Smooth muscle cell of the pulmonary artery (primary cell): ENCODE results near the gene FBXO22. TPM values are rescaled to one million over a fixed set of nuclear protein-coding genes. Genes with fewer than 3 reads are reported as not detected.

Experiments
- total RNA-seq: library from RNA; depleted of rRNA; stranded (reverse); fragments of >200 nt; gene quantifications from 2 replicates; pipeline ENCODE4 v1.2.3, GENCODE V29; 2014

Gene FBXO22
- total RNA-seq: 53.9 and 76.3 TPM in 2 replicates

DNA sequence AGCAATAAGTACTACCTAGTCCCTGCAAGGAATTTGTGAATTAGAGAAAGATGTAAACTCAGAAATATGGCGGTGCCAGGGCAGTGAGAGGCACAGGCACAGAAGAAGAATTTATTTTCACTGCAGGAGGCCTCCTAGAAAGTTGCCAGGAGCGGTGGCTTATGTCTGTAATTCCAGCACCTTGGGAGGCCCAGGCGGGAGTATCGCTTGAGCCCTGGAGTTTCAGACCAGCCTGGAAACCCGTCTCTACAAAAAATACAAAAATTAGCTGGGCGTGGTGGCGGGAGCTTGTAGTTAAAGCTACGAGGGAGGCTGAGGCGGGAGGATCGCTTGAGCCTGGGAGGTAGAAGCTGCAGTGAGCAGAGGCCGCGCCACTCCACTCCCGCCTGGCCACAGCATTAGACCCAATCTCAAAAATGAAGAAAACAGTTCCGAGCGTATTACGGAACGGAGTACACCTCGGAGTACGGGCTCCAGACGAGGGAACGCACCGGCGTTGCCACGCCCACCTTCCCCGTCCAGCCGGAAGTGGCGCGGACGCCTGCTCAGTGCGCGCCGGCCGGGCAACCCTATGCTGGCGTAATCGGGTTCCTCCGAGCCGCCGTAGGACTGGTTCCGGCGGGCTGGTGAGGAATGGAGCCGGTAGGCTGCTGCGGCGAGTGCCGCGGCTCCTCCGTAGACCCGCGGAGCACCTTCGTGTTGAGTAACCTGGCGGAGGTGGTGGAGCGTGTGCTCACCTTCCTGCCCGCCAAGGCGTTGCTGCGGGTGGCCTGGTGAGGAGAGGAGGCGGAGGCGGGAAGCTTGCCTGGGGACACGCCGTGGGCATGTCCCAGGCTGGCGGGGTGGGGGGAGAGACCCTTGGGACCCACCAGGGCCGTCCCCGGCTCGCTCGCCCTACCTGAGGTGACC, at the start of gene FBXO22:
Gene FBXO22 (plus strand): TSS at position 548 of the 909 bp plus-strand sequence. CDS start 86 bp downstream, at position 634.

Other genes starting within 250 kb of the FBXO22 start
- gene CSPG4, start 191.0 kb upstream of the FBXO22 start, total RNA-seq: 193 and 328 TPM in 2 replicates
- gene UBE2Q2, start 60.4 kb upstream of the FBXO22 start, total RNA-seq: 58.6 and 61.5 TPM in 2 replicates
- 0.17 and 0.20 TPM in 2 replicates for gene NRG4, start 108.5 kb downstream of the FBXO22 start, total RNA-seq
- 0.03 and 0.07 TPM in 2 replicates for gene TMEM266, start 156.1 kb downstream of the FBXO22 start, total RNA-seq